Skeletal muscle tissue (tissue), 4 donors: Measurements from ENCODE around the gene NFU1. TPM values are rescaled to one million over a fixed set of nuclear protein-coding genes. Genes with fewer than 3 reads are reported as not detected.
"Not testable (repeated sequence)": the region's sequence is repeated elsewhere in the genome, so short reads cannot be mapped to it uniquely, and the experiment has no call there.

Experiments
- H3K27ac ChIP-seq: one replicate; pipeline ENCODE4 v1.7.0; 2013; ENCODE audit warnings: mild to moderate bottlenecking, low read depth, low read length, inconsistent platforms
- H3K27me3 ChIP-seq, 3 donors: one replicate each; pipeline ENCODE4 v1.7.0; 2013; ENCODE audit warnings: low read length in 3 of 3; ENCODE audit not compliant: control insufficient read depth in 3 of 3, insufficient read depth in 3 of 3
- H3K36me3 ChIP-seq, 3 donors: one replicate each; pipeline ENCODE4 v1.7.0; 2013; ENCODE audit warnings: low read length in 3 of 3; ENCODE audit not compliant: control insufficient read depth in 3 of 3, insufficient read depth in 3 of 3
- H3K4me1 ChIP-seq, 3 donors: one replicate each; pipeline ENCODE4 v1.7.0; 2013; ENCODE audit warnings: low read length in 3 of 3, mild to moderate bottlenecking in 3 of 3; ENCODE audit not compliant: control insufficient read depth in 3 of 3, insufficient read depth in 3 of 3
- H3K4me3 ChIP-seq, 3 donors: one replicate each; pipeline ENCODE4 v1.7.0; 2013; ENCODE audit warnings: low read length in 3 of 3
- H3K9ac ChIP-seq, 3 donors: one replicate each; pipeline ENCODE4 v1.7.0; 2013; ENCODE audit warnings: low read length in 3 of 3, mild to moderate bottlenecking in 3 of 3, moderate library complexity in 2 of 3, low read depth in 1 of 3
- H3K9me3 ChIP-seq, 3 donors: one replicate each; pipeline ENCODE4 v1.7.0; 2013; ENCODE audit warnings: low read length in 3 of 3; ENCODE audit not compliant: control insufficient read depth in 3 of 3
- total RNA-seq: library from RNA; depleted of rRNA; stranded (reverse); fragments of >200 nt; gene quantifications from one replicate; pipeline ENCODE4 v1.2.3, GENCODE V29; 2014
- donor health status: Osteomylitis.

NFU1 gene
- total RNA-seq, 1 donor from 2014 or later = 51.7 TPM

- Histone ChIP-seq H3K9me3 (no peaks in the 10 kb centered on the region), H3K4me1 (no peaks in the 10 kb centered on the region), H3K4me3 (no peak overlapping the region), H3K36me3 (no peaks in the 10 kb centered on the region), H3K9ac (no peak overlapping the region), H3K27me3 (no peaks in the 10 kb centered on the region), H3K27ac (no peak overlapping the region)
Measured at GRCh38 chr2:69453475-69454129, 16.4 kb upstream of the NFU1 start.

- no peaks in the 10 kb centered on the region for H3K9me3 ChIP-seq
- H3K4me1 ChIP-seq = no peaks in the 10 kb centered on the region
- H3K9ac ChIP-seq = no peak overlapping the region
Measured at GRCh38 chr2:69452687-69453086, 15.5 kb upstream of the NFU1 start.

DNA sequence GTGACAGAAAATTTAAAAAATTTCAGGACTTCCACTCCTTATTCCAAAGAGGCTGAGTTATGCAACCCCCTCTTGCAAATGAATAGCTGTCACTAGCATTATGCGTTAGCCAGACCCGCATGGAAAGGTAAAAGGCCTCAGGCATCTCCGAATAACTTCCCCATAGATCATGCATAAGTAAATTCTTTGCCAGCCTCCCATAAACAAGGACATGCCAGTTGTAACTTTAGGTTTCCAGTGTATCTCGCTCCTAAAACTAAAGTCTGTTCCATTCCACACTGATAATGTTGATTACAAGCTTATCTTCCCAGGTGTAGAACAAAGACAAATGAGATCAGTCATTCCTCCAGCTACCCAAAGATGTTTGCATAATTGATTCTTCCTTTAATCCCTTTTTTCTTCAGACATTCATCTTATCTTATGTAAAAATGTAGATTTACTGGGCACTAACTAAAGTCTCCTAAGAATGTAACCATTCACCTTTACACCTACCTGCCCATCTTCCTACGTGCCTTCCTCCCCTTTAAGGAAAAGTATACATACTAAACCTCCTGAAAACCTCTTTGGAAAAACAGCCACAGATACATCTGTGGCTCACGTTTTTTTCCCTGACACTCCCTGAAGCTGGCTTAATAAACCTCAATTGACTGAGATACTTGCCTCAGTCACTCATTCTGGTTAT is 13.6 kb upstream of the NFU1 start:
- Histone ChIP-seq H3K4me3 (no peak overlapping the region), H3K9me3 (no peaks in the 10 kb centered on the region), H3K36me3 (no peaks in the 10 kb centered on the region), H3K27me3 (no peaks in the 10 kb centered on the region), H3K4me1 (no peaks in the 10 kb centered on the region), H3K27ac (no peak overlapping the region), H3K9ac (no peak overlapping the region)

More at GRCh38 chr2:69452687-69453086, 15.5 kb upstream of the NFU1 start:
- no peak overlapping the region for H3K27ac ChIP-seq
- H3K36me3 ChIP-seq = no peaks in the 10 kb centered on the region
- no peaks in the 10 kb centered on the region for H3K27me3 ChIP-seq
- no peak overlapping the region for H3K4me3 ChIP-seq

DNA sequence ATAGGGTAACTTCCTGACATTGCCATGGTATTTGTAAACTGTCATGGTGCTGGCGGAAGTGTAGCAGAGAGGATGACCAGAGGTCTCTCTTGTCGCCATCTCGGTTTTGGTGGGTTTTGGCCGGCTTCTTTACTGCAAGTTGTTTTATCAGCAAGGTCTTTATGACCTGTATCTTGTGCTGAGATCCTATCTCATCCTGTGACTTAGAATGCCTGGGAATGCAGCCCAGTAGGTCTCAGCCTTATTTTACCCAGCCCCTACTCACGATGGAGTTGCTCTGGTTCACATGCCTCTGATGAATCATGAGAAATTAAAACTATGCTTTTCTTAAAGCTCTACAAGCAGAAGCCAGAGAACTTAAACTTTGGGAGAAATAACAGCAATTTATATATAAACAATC is 12.7 kb upstream of the NFU1 start:
- Histone ChIP-seq H3K27me3 (no peaks in the 10 kb centered on the region), H3K36me3 (no peaks in the 10 kb centered on the region), H3K9ac (no peak overlapping the region), H3K4me3 (no peak overlapping the region), H3K4me1 (no peaks in the 10 kb centered on the region), H3K9me3 (no peaks in the 10 kb centered on the region), H3K27ac (no peak overlapping the region)

- H3K27ac ChIP-seq = not testable (repeated sequence)
Measured at GRCh38 chr2:69443673-69444072, 6.4 kb upstream of the NFU1 start.

GRCh38 chr2:69439499-69439898 is 2.3 kb upstream of the NFU1 start:
- H3K9ac ChIP-seq, H3K27me3 ChIP-seq, H3K4me3 ChIP-seq, H3K9me3 ChIP-seq, H3K36me3 ChIP-seq, H3K27ac ChIP-seq: not testable (repeated sequence)
- H3K4me1 ChIP-seq = peaks cover 15 to 23% (median 16%) of the 10 kb centered on the region in 3 donors

More at GRCh38 chr2:69443673-69444072, 6.4 kb upstream of the NFU1 start:
- H3K9ac ChIP-seq, H3K4me1 ChIP-seq, H3K4me3 ChIP-seq, H3K9me3 ChIP-seq, H3K27me3 ChIP-seq, H3K36me3 ChIP-seq: not testable (repeated sequence)

DNA sequence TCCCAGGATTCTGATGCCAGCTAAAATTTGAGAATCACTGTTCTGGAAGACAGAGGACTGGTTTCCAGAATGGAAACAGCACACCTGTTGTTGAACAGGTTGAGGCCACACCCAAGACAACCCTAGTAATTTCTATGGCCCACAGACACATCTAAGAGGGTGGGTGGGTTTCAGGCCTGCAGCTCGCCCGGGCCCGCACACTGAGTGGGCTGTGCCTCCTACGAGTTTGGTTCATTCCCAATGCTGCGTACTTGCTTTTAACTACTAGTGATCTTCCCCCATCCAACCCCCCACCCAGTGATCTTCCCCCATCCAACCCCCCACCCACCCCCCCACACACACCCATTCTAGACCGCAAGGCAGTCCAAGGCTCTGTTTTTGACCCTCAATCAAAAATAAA is 1.3 kb upstream of the NFU1 start:
- peak overlapping the region; percentile 91 for H3K27ac ChIP-seq
- no peak overlapping the region for H3K4me3 ChIP-seq
- no peaks in the 10 kb centered on the region for H3K9me3 ChIP-seq
- H3K9ac ChIP-seq = no peak overlapping the region
- H3K4me1 ChIP-seq = peaks cover 15 to 23% (median 16%) of the 10 kb centered on the region in 3 donors
- no peaks in the 10 kb centered on the region for H3K27me3 ChIP-seq
- no peaks in the 10 kb centered on the region for H3K36me3 ChIP-seq

DNA sequence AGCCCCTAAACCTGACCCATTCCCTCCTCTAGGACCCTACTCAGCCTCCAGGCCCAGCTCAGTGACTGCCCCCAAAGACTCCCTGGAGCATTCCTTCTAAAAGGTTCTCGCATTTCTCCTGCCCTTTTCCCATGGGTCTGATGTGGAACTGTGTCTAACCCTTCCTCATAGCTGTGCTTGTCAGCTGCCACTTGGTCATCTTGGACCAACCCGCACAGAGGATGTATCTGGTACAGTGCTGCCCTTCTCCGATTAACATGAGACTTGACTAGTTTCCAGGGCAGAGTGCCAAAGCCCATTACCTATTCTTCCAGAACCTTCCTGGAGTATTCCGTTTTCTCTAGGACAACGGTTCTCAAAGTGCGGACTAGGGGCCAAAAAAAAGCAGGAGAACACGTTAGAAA is 518 bp upstream of the NFU1 start:
- Histone ChIP-seq H3K9ac (peak overlapping the region; percentile 88 to 99 (median 98)), H3K9me3 (no peaks in the 10 kb centered on the region), H3K27me3 (no peaks in the 10 kb centered on the region), H3K36me3 (no peaks in the 10 kb centered on the region), H3K4me1 (peaks cover 15 to 23% (median 16%) of the 10 kb centered on the region in 3 donors), H3K4me3 (peak overlapping the region; percentile 79 to 98 (median 95)), H3K27ac (peak overlapping the region; percentile 91)

GRCh38 chr2:69436596-69436937 is 668 bp downstream of the NFU1 start:
- Histone ChIP-seq H3K9me3 (no peaks in the 10 kb centered on the region), H3K9ac (peak overlapping the region; percentile 88 to 99 (median 98)), H3K27me3 (no peaks in the 10 kb centered on the region), H3K4me1 (peaks cover 15 to 23% (median 16%) of the 10 kb centered on the region in 3 donors), H3K27ac (peak overlapping the region; percentile 91), H3K4me3 (peak overlapping the region; percentile 79 to 98 (median 95)), H3K36me3 (peaks cover 0 to 2% (median 0%) of the 10 kb centered on the region in 3 donors)

DNA sequence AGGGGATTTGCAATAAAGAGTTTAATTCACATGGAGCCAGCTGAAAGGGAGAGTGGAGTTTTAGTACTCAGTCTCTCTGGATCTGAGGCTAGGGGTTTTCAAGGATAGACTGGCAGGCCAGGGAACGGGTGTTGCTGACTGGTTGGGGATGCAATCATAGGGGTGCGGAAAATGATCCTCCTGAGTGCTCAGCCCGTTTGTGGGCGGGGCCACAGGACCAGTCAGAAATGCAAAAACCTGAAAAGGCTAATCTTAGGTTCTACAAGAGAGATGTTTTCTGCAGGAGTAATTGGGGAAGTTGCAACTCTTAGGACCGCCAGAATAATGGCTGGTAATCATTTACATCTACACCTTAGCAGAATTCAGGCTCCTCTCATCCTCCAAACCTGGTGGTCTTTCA is 2.5 kb downstream of the NFU1 start:
- Histone ChIP-seq H3K4me3 (no peak overlapping the region), H3K27me3 (no peaks in the 10 kb centered on the region), H3K27ac (no peak overlapping the region), H3K9ac (no peak overlapping the region), H3K4me1 (peaks cover 15 to 23% (median 16%) of the 10 kb centered on the region in 3 donors), H3K36me3 (peaks cover 8 to 12% (median 9%) of the 10 kb centered on the region in 3 donors), H3K9me3 (no peaks in the 10 kb centered on the region)
